AG04450 (cell line): ENCODE results near the gene ALS2CL. TPM values are rescaled to one million over a fixed set of nuclear protein-coding genes. Genes with fewer than 3 reads are reported as not detected.

Experiments
- CTCF ChIA-PET: fragments of 300-600, 350-600 bp; formaldehyde crosslinking; extraction: SDS; loops from one replicate; lab custom pipeline; 2022; ENCODE audit warnings: antibody characterized with exemption, inconsistent platforms; lab: Charles Lee
- POLR2A ChIA-PET: fragments of 350-600 bp; formaldehyde crosslinking; extraction: SDS; loops from one replicate; lab custom pipeline; 2021; ENCODE audit warnings: antibody characterized with exemption, inconsistent platforms; lab: Yijun Ruan, JAX
- DNase-seq: peaks from one replicate; pipeline ENCODE4 v3.0.0-alpha.2; 2011; ENCODE audit warnings: low read depth, low spot score
- H3K27ac ChIP-seq: one replicate; pipeline ENCODE4 v1.5.1; 2012; ENCODE audit warnings: low read depth, low read length, control low read depth
- H3K27me3 ChIP-seq: one replicate; pipeline ENCODE4 v1.6.0; 2012; ENCODE audit warnings: low read length; ENCODE audit not compliant: control insufficient read depth, insufficient read depth
- H3K4me3 ChIP-seq: 2 replicates; pipeline ENCODE4 v1.5.1; 2011; ENCODE audit warnings: mild to moderate bottlenecking, low read depth, low read length, control low read depth
- H3K9me3 ChIP-seq: 2 replicates; pipeline ENCODE4 v1.5.1; 2012; ENCODE audit warnings: low read length; ENCODE audit not compliant: control insufficient read depth, insufficient read depth
- CTCF ChIP-seq: IDR thresholded peaks from 2 replicates; pipeline ENCODE4 v1.5.1; 2011; ENCODE audit warnings: low read depth, low read length, control low read depth, inconsistent platforms
- polyA plus RNA-seq: library from polyadenylated mRNA; depleted of rRNA; stranded (reverse); fragments of >200 nt; gene quantifications from 2 replicates; pipeline ENCODE4 v1.2.3, GENCODE V29; 2011

ALS2CL gene
- polyA plus RNA-seq, 1 experiment, result 0.89 TPM

- ChIA-PET POLR2A (no interaction called here), CTCF (interaction anchor here (1.0 to 1.9 kb wide), 2 partner anchors 117 to 240 kb away, joined by 3 to 10 read pairs; no protein-coding TSS in a partner anchor)
- peaks cover 12% of the 10 kb centered on the region for H3K27me3 ChIP-seq
These were observed 35.6 kb upstream of the ALS2CL start for GRCh38 chr3:46729038-46729437.

GRCh38 chr3:46725621-46726314 is 32.3 kb upstream of the ALS2CL start:
- ChIA-PET CTCF (interaction anchor here (1.0 kb wide), 1 partner anchor 120 kb away, joined by 6 read pairs; no protein-coding TSS in a partner anchor), POLR2A (no interaction called here)
- TF ChIP-seq CTCF, result no peak
- H3K9me3 ChIP-seq, result no peaks in the 10 kb centered on the region
- H3K27me3 ChIP-seq, result peaks cover 4% of the 10 kb centered on the region
- no peak for DNase-seq
- H3K4me3 ChIP-seq, result no peak overlapping the region
- no peak overlapping the region for H3K27ac ChIP-seq

More at GRCh38 chr3:46729038-46729437, 35.6 kb upstream of the ALS2CL start:
- Histone ChIP-seq H3K9me3 (no peaks in the 10 kb centered on the region), H3K4me3 (no peak overlapping the region), H3K27ac (no peak overlapping the region)
- DNase-seq, result no peak
- no peak for TF ChIP-seq CTCF

DNA sequence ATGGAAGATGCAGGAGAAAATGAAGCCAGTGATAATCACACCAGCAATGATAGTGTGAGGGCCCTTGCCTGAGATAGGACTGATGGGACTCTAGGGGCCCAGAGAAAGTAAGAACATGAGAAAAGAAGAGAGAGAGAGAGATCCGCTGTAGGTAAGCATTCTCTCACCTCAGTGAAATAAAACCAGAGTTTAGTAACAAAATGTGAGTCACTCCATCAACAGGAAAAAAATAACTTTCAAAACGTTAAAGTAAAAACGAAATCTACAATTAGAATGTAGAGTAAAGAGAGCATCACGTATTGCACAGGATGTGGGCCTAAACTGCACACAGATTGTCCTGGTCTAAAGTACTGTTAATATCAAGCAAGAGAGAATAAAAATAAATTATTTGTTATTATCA is 30.9 kb upstream of the ALS2CL start:
- Histone ChIP-seq H3K27me3 (peaks cover 10% of the 10 kb centered on the region), H3K4me3 (no peak overlapping the region), H3K27ac (no peak overlapping the region), H3K9me3 (no peaks in the 10 kb centered on the region)
- TF ChIP-seq CTCF, result no peak
- no peak for DNase-seq
- ChIA-PET CTCF (interaction anchor here (1.1 kb wide), 2 partner anchors 19 to 185 kb away, joined by 3 to 4 read pairs; no protein-coding TSS in a partner anchor), POLR2A (no interaction called here)

DNA sequence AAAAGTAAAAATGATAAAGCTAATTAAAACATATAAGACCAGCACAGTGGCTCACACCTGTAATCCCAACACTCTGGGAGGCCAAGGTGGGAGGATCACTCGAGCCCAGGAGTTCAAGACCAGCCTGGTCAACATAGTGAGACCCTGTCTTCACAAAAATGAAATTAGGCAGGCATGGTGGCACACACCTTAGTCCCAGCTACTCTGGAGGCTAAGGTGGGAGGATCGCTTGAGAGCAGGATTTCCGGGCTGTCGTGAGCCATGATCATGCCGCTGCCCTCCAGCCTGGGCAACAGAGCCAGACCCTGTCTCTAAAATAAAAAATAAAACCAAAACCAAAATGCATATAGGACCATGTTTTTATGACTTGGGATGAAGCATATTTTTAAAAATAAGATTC is 29.0 kb upstream of the ALS2CL start:
- H3K9me3 ChIP-seq, result no peaks in the 10 kb centered on the region
- ChIA-PET POLR2A (no interaction called here), CTCF (no interaction called here)

More for the DNA sequence above, 29.0 kb upstream of the ALS2CL start:
- TF ChIP-seq CTCF, result no peak
- no peak for DNase-seq
- Histone ChIP-seq H3K27ac (no peak overlapping the region), H3K4me3 (no peak overlapping the region), H3K27me3 (peaks cover 21% of the 10 kb centered on the region)
